Activated gamma-delta T cell (primary cell): Measurements from ENCODE around the gene BCAP31.
"Not testable (repeated sequence)": the region's sequence is repeated elsewhere in the genome, so short reads cannot be mapped to it uniquely, and the experiment has no call there.

ENCODE experiments used
- DNase-seq: peaks from one replicate; lab custom pipeline; 2025; lab: John Stamatoyannopoulos, UW

BCAP31 gene

DNA sequence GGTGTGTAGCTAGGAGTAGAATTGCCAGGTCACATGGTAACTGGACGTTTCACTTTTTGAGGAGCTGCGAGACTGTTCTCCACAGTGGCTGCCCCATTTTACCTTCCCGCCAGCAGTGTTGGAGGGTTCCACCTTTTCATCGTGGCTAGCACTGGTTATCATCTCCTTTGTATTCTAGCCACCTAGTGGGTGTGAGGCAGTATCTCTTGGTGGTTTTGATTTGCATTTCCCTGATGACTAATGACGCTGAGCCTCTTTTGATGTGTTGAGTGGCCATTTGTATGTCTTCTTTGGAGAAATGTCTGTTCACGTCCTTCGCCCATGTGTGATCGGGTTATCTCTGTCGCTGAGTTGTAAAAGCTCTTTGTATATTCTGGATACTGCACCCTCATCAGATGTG is 11.1 kb upstream of the BCAP31 start:
- no peak for DNase-seq

DNA sequence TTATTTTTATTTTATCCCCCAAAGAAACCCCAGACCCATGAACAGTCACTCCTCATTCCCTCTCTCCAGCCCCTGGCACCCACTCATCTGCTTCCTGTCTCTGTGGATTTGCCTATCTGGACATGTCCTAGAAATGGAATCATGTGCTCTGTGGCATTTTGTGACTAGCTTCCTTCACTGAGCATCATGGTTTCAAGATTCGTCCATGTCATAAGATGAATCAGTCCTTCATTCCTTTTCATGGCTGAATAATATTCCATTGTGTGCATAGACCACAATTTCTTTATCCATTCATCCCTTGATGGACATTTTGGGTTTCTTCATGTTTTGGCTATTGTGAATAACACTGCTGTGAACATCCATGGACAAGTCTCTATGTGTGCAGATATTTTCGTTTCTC is 10.7 kb upstream of the BCAP31 start:
- no peak for DNase-seq

GRCh38 chrX:153733651-153734240 is 9.6 kb upstream of the BCAP31 start:
- no peak for DNase-seq

DNA sequence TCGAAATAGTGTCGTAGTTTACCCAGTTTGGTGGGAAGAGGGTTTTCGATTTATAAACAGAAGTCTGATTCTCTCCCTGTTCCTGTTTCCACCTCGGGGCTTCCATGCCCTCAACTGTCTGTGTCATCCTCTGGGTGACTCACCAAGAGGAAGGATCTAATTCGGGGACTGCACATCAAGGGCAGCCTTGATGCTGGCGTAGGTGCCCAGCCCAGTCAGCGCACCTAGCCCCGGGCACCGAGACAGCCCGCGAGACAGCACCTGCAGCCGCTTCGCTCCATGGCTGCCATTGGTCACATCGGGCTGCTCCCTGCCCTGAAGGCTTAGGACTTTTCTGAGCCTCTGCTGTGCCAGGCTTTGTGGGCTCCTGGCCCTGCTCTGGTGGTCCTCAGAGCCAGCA is 8.2 kb upstream of the BCAP31 start:
- DNase-seq = no peak

- DNase-seq = no peak
These were observed 7.6 kb upstream of the BCAP31 start for GRCh38 chrX:153731845-153732215.

GRCh38 chrX:153731117-153731844 is 7.1 kb upstream of the BCAP31 start:
- DNase-seq = no peak

DNA sequence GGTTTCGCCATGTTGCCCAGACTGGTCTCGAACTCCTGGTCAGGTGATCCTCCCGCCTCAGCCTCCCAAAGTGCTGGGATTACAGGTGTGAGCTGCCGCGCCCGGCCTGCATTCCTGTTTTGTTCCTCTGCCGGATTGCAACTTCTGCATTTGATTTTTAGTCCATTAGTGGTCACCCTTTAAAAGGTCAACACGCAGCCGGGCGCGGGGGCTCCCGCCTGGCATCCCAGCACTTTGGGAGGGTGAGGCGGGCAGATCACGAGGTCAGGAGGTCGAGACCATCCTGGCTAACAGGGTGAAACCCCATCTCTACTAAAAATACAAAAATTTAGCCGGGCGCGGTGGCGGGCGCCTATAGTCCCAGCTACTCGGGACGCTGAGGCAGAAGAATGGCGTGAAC is 5.9 kb upstream of the BCAP31 start:
- not testable (repeated sequence) for DNase-seq

GRCh38 chrX:153728951-153729631 is 4.9 kb upstream of the BCAP31 start:
- no peak for DNase-seq

- no peak for DNase-seq
These were observed 3.9 kb upstream of the BCAP31 start for GRCh38 chrX:153728095-153728494.

- DNase-seq = no peak
These were observed 3.1 kb upstream of the BCAP31 start for GRCh38 chrX:153727123-153727931.

GRCh38 chrX:153726286-153727122 is 2.3 kb upstream of the BCAP31 start:
- DNase-seq = peak; percentile 34

GRCh38 chrX:153725832-153726285 is 1.7 kb upstream of the BCAP31 start:
- no peak for DNase-seq

GRCh38 chrX:153725039-153725831 is 1.0 kb upstream of the BCAP31 start:
- DNase-seq = no peak

- peak; percentile 63 for DNase-seq
These were observed 586 bp downstream of the BCAP31 start for GRCh38 chrX:153723351-153724251.

- no peak for DNase-seq
These were observed 1.4 kb downstream of the BCAP31 start for GRCh38 chrX:153722704-153723350.

DNA sequence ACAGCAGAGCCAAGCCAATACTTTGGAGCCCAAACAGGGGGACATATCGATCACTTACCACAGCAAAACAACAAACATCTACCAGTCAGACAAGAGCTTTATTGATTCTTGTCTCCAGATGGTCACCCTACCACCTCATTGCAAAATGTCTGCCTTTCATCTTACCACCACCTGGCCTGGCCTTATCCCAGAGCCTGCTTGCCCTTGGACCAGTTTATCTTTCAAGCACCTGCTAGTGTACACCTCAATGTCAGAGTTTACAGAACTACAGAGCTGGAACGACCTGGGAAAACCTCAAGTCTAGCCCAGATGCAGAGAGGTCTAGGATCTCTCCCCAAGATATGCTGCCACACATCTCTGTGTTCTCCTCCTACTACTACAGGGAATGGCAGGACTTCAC is 4.5 kb downstream of the BCAP31 start:
- no peak for DNase-seq

- DNase-seq = no peak
These were observed 4.9 kb downstream of the BCAP31 start for GRCh38 chrX:153719238-153719637.

DNA sequence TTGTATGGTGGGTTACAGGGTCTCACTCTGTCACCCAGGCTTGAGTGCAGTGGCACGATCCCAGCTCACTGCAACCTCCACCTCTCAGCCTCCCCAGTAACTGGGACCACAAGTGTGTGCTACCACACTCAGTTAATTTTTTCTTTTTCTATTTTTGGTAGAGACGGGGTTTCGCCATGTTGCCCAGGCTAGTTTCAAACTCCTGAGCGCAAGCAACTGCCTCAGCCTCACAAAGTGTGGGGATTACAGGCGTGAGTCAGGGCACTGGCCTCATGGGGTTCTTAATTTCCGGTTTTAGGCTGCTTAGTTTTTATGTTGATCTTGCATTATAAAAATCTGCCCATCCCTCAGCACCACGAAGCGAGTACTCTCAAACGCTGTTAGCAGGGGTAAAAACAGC is 6.7 kb downstream of the BCAP31 start:
- no peak for DNase-seq

GRCh38 chrX:153714256-153714655 is 9.9 kb downstream of the BCAP31 start:
- no peak for DNase-seq
